Daoy (cell line): ENCODE measurements around the gene UBE3C. TPM values are rescaled to one million over a fixed set of nuclear protein-coding genes. Genes with fewer than 3 reads are reported as not detected.

Experiments
- DNase-seq: peaks from one replicate; pipeline ENCODE4 v3.0.0-alpha.2; 2015; ENCODE audit warnings: low read depth
- total RNA-seq: library from RNA; depleted of rRNA; stranded (reverse); fragments of >200 nt; shearing (Covaris generic); gene quantifications from 2 replicates; pipeline ENCODE4 v1.2.3, GENCODE V29; 2014

Gene UBE3C
- total RNA-seq, 1 experiment from 2014 or later: 114 TPM

DNA sequence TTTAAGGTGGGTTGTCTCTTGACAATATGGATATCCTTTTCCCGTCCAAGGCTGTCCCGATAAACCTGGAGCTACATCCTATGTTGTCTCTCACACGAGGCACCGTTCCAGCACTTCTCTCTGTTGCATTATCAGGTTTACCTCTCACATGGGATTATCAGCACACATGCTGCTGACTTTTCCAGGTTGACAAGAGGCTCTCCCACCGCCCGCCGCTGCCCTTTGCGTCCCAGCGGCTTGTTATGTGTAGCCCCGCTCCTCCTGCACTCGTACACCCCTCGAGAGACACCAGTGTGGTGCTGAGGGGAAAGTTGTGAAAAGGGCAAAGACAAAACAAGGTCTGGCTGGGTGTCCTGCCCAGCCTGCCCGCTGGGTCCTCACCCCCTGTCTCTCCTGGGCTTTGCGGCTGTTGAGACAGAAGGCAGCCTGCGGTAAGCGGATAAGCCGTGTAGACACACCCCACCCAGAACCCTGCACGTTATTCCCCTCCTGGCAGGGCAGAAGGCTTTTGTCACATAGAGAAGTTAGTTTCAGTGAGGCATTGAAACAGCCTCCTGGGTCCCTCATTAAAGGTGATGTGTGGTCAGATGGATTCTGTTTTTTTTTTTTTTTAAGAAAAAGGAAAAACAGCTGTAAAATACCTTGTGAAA lies 38.7 kb downstream of the UBE3C start:
- DNase-seq: no peak

DNA sequence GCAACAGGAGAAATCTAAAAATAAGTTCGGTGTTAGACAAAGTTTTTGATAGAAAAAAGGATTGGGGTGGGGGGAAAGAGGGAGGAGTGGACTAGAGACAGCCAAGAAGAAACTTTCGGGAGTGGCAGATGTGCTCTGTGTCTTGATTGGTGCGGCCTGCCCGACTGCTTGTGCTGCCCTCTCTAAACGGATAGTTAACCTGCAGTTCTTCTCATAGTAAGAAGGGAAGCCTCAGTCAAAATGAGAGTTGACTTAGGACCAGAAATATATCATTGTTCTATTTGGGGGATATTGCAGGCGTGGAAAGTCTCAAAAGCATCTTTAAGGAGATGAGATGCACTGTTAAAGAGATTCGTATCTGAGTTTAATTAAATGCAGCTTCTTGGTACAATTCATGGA lies 39.3 kb downstream of the UBE3C start:
- no peak for DNase-seq

DNA sequence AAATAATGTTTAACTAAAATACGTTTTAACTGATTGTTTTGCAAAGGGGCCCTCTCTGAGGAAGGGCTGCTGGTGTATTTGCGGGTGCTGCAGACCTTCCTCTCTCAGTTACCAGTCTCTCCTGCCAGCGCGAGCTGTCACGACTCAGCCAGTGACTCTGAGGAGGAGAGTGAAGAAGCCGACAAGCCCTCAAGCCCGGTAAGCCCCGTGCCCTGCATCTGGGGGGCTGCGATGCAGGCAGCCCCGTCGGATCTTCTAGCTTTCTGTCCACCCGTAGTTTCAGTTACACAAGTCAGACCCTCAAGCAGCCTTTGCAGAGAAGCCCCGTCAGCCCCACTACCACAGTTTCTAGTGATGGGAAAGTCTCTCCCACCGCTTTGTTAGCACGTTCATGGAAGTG lies 45.1 kb downstream of the UBE3C start:
- no peak for DNase-seq

DNA sequence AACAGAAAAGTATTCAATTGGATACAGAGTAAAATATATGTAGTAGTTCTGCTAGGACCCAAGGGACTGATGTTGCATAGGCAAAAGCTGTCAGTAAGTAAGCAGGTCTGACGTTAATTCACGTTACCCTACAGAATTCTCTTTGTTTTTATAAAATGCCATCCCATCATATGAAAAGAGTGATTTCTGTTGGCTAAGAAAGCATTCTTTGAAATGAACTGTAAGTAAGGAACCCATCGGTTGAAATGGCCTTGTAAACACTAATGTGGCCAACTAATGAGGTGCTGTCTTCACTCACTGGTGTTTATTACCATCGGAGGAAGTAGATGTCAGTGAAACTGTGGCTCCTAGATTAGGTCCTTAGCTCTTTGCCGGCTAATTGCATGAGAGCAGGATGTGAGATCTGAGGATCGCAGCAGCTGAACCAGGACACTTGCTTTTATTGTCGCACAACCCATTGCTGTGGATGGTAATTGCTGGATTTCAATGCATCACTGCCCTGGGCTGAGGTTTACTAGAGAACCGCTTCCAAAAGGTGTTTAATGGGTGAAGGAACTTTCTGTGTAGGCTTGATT lies 49.5 kb downstream of the UBE3C start:
- DNase-seq: no peak

DNA sequence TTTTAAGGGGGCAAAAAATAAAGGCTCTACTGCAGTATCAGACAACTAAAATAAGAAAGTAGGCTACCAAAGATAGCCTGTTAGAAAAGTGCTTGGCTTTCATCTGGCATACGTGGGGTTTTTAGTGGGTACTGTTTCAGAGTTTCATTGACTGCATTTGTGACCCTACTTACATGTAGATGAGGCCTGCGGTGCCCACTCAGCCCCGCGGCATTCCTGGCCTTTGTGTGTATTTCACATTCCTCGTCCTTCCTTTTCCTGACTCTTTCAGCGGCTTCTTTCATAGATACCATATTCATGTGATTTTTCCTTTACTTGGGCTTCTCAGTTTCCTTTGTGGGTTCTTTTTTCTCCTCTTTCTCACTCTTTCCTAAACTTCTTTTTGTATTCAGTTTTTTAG lies 50.7 kb downstream of the UBE3C start:
- no peak for DNase-seq

DNA sequence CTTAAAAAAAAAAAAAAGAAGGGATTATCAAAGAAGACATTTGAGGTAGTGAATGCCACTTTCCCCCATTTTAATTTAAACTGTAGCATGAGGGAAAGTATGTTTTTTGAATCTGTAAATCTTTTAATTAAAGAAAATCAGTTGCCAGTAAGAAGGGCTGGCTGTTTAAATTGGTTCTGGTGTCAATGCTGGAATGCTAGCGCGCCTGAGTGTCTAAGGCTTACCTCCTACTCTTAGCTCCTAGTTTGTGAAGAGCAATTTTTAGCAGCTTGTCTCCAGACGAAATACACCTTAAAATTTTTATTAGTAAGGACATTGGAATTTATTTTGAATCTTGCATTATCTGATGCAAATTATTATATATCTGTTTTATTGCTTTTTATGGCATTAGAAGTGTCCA lies 54.1 kb downstream of the UBE3C start:
- DNase-seq: no peak

DNA sequence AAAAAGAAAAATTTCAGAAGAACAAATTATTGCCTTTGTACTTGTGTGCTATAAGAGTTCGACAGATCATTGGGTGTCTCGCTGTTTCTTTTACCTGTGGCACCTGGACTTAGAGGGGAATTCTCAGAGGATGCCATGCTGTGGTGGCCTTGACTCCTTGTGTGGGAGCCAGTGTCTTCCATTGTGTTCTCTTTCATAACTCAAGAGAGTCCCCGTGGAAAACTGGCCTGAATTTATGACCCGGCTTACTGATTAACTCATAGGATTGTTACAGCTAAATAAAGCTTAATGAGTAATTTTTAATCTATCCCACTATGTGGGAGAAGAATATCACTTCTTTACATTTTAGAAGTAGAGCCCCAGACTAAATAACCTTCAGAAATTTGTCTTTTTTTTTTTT lies 54.5 kb downstream of the UBE3C start:
- DNase-seq: no peak

DNA sequence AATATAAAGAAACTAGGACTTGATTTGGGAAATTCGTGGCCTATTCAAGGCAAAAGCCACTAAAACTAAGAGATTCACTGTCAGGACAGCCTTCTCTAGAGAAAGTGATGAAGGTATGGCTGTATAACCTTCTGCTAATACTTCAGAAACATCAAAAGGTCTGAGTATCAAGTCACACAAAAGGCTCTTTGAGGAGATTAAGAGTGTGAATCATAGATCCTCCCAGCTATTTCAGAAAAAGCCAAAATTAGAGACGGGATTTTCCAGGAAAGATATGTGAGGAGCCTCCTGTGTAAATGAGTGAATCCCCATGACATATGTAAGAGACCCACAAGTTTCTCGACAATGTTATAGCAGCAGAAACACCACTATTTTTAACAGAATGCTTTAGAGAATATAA lies 56.2 kb downstream of the UBE3C start:
- no peak for DNase-seq

DNA sequence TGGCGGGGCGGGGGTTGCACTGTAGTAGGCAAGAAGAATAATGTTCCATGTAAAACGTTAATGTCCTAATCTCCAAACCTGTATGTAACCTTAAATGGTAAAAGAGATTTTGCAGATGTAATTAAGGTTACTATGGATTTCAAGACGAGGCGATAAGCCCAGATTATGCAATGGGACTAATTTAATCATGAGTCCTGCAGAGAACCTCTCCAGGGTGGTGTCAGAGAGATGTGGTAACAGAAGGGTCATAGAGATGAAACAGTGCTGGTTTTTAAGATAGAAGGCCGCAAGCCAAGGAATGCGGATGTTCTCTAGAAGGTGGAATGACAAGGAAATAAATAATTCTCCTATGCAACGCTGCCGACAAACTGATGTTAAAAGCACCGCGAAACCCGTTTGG lies 57.1 kb downstream of the UBE3C start:
- no peak for DNase-seq

DNA sequence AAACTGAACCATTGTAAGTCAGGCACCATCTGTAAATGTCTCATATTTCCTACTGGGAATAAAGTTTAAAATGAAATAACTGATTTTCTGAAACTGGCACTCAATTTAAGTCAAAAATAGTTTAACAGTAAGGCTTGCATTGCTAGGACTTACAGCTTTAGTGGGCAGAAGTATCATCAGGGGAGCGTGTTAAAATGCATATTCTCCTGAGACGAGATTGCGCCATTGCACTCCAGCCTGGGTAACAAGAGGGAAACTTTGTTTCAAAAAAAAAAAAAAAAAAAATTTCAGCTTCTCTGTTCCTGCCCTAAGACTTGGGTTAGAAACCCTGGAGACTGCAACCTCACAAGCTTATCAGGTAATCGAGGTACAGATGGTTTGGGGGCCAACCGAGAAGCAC lies 65.4 kb downstream of the UBE3C start:
- no peak for DNase-seq

DNA sequence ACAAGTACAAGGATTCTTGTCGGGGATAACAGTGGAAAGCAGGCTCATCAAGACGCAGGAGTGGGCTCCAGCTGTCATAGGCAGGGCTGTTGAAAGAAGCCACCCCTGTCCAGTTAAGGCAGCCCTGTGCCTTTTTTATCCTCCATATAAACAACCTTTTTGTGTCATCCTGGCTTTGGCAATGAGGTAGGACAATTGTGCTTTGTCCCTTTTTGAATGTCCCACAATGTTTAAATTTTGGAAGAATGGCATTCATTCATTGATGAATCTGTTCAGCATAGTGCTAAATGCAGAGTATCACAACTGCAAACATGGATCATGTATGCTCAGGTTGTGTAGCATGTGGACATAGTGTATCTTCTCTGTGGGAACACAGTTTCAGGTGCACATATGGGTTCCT lies 66.7 kb downstream of the UBE3C start:
- no peak for DNase-seq

DNA sequence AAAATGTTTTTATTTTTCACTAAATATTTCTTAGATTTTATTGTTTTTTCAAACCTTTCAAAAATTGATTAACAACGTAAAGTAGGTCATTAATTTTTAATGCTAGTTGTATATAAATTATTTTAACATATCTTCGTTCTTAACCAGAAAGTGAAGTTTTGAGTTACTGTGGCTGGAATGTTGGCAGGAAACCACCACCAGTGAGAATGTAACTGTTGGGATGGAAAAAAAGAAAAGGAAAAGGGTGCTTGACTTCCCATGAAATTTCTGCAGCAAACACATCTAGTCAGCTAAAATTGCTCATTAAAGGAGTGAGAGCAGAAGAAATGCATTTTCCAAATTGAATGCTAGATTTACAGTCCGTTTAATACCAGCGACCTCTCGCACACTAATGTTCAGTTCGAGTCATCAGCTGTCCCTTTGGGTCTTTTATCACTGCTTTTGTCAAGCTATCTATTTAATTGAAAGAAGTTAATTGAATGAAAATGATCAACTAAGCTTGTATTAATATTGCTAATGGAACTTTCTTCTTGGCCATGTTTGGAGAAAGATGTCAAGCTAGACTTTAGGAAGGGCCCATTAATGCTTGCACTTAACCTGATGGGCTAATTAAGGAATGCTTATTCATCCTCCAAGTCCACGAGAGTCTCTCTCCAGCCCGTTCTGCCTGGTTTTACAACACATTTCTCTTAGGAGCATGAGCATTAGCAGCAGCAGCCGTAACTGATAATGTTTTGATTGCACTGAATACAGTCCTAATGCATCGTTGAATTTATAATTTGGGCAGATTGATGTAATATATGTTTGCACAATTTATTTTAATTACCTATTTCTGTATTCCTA lies 70.1 kb downstream of the UBE3C start:
- DNase-seq: no peak

DNA sequence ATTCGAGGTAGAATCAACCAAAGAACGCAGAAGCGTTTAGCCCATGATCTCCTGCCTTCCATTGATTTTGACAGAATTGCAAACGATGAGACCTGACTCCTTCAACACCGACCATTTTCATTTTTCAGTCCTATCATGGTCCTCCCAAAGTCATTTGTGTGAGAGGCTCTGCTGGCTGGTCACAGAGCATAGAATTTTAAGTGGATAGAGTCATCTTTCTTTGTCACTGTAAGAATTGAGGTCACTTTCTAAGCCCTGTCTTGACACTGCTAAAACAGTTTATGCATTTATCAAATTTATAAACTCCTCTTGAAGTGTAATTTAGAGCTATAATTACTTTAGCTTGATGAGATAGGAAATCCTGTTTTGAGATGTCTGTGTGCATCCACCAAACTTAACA lies 72.0 kb downstream of the UBE3C start:
- no peak for DNase-seq

DNA sequence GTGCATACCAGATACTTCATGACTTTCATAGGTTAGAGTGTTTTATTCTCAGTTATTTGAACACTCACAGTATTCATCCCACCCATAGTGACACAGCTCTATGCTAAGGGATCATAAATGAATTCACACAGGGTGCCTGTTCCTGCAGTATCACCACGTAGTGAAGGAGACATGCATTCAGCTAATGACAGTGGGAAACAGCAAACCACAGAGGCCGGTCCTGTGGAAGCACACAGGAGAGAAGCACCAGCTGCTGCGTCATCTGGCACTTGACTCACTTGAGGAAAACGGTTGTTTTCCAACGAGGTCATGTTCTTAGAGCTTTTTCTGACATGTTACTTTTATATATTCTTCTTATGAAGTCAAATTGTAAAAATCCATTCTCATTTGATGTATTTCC lies 73.0 kb downstream of the UBE3C start:
- DNase-seq: peak; percentile 81

DNA sequence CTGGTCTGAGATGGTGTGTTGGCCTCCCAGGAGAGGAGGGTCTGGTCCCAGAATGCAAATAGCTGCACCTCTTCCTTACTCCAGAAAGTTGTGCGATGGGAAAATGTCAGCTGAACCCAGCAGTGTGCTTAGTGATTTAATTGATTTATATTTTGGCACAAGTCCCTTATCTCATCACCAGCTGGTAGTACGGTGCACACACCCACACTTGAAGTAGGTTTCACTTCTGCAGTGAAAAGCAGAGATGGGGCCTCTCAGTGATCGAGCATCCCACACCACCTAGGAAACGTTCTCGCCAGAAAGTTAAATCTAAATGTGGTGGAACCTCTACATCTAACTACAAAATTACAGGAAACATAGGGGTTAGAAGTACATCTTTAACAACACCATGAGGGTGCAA lies 80.4 kb downstream of the UBE3C start:
- no peak for DNase-seq

DNA sequence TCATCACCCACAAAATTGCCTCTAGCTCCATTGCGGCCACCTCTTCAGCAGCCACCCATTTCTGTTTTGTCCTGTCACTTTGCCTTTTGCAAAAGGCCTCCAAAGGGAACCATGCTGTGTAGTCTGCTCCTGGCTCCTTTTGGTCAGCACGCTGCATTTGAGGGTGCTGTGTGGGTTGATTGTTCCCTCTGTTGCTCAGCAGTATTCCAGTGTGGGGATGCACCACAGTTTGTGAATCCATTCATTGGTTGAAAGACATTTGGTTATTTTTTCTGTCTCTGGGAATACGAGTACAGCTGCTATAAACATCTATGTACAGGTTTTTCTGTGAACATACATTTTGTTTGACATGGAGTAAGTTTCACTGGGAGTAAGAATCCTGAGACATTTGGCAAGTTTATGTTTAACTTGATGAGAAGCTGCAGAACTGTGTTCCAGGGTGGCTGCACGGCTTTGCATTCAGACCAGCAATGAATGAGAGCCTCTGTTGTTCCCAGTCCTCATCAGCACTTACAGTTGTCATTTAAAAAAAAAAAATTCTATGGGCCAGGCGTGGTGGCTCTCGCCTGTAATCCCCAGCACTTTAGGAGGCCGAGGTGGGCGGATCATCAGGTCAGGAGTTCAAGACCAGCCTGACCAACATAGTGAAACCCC lies 82.3 kb downstream of the UBE3C start:
- no peak for DNase-seq

DNA sequence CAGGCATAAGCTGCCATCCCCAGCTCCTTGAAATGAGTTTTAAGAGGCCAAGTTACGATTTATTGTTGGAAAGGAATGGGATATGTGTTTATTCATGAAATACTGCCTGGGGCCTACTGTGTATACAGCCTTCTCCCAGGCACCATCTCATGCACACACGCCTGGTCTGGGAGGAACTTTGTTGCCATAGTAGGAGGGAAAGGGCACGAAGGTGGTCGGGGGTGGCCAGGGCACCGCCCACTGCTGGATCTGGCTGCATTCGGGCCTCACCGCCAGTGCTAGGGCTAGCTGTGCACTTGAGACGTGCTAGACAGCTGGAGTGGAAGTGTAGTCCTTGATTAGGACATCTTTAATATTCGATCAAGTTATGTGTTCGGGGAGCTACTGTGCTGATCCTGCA lies 84.0 kb downstream of the UBE3C start:
- no peak for DNase-seq

DNA sequence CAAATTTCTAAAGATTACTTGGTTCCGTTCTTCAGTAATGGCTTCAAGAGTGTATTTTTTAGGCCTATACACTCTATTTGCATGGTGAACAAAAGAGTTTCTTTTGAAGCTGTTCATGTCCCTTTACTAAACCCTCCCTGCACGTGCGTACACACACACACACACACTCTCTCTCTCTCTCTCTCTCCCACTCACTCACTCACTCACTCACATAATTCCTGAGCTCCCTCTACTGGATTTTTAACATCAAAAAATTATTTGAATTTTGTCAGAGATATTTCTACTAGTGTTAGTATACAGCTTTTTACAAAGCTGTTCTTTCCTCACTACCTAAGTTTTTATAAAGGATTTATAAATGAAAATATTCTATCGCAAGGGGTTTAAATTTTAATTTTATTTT lies 85.9 kb downstream of the UBE3C start:
- no peak for DNase-seq

DNA sequence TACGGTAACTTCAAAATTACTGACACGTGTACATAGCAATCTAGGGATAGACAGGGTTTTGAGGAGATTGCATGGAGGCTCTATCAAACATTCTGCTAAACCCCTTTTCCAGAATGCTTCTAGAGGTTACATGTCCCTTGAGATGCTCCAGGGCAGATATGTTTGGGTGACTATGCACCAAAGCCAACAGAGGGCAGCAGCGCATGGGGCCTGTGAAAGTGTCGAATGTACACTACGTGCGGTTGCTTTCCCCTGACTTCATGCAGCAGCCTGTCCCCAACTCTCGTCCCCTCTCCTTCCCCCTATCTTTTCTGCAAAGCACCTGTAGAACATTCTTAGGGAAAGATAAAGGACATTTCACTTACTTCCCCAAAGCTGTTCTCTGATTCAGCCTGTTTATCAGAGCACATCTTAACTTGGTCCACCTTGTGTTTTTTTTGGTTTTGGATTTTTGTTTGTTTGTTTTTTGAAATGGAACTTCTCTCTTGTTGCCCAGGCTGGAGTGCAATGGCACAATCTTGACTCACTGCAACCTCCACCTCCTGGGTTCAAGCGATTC lies 90.2 kb downstream of the UBE3C start:
- DNase-seq: peak; percentile 38

DNA sequence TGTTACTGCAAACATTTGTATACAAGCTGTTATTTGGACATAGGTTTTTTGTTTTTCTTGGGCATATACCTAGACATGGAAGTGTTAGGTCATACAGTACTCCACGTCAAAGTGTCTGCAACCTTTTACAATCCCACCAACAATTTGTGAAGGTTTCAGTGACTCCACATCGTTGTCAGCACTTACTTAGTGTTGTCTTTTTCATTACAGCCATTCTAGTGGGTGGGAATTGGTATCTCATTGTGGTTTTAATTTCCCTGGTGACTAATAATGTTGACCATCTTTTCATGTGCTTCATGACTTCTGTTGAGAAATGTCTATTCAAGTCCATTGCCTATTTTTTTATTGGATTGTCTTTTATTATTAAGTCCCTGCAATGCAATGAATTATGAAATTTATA lies 95.0 kb downstream of the UBE3C start:
- no peak for DNase-seq

DNA sequence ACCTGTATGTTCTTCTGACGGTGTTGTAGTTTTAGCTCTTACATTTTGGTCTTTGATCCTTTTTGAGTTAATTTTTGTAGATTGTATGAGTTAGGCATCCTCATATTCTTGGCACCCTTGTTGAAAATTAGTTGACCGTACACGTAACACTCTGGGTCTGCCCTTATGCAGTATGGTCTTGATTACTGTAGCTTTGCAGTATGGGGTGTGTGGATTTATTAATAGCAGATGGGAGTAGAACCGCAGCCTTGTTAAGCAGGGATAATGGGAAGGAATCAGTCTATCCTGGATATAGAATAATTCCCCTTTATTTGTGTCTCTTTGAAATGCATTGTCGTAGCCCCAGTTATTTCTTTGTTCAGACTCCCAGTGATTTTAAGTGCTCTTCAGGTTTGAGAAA lies 95.5 kb downstream of the UBE3C start:
- no peak for DNase-seq
